Endodermal cell (in vitro differentiated cells): ENCODE results near the gene CEP104. TPM values are rescaled to one million over a fixed set of nuclear protein-coding genes. Genes with fewer than 3 reads are reported as not detected.

Source experiments
- DNase-seq: peaks from one replicate; pipeline ENCODE4 v3.0.0-alpha.2; 2017
- H3K27ac ChIP-seq: 2 replicates; pipeline ENCODE4 v1.5.1; 2013; ENCODE audit warnings: mild to moderate bottlenecking, low read depth, low read length, moderate library complexity
- H3K27me3 ChIP-seq: 2 replicates; pipeline ENCODE4 v1.6.1; 2013; ENCODE audit warnings: mild to moderate bottlenecking, low read length, moderate library complexity; ENCODE audit not compliant: insufficient read depth, control insufficient read depth, poor library complexity, severe bottlenecking
- H3K36me3 ChIP-seq: 2 replicates; pipeline ENCODE4 v1.7.0; 2013; ENCODE audit warnings: mild to moderate bottlenecking, low read length, moderate library complexity; ENCODE audit not compliant: control insufficient read depth, insufficient read depth
- H3K4me1 ChIP-seq: one replicate; pipeline ENCODE4 v1.7.0; 2013; ENCODE audit warnings: low read length; ENCODE audit not compliant: control insufficient read depth, insufficient read depth
- H3K4me3 ChIP-seq: 2 replicates; pipeline ENCODE4 v1.5.1; 2013; ENCODE audit warnings: mild to moderate bottlenecking, low read length, moderate library complexity
- H3K9ac ChIP-seq: 2 replicates; pipeline ENCODE4 v1.6.1; 2013; ENCODE audit warnings: mild to moderate bottlenecking, low read length, moderate library complexity; ENCODE audit not compliant: poor library complexity, severe bottlenecking; ENCODE audit errors: extremely low read depth
- H3K9me3 ChIP-seq: 2 replicates; pipeline ENCODE4 v1.6.1; 2013; ENCODE audit warnings: mild to moderate bottlenecking, low read length, moderate library complexity; ENCODE audit not compliant: control insufficient read depth
- H3K27ac Mint-ChIP-seq: 2 replicates; pipeline ENCODE4 v1.8.0; 2020; ENCODE audit warnings: mixed read lengths
- H3K27me3 Mint-ChIP-seq: 2 replicates; pipeline ENCODE4 v1.8.0; 2021; ENCODE audit warnings: mild to moderate bottlenecking, mixed read lengths; ENCODE audit not compliant: insufficient read depth
- H3K36me3 Mint-ChIP-seq: 2 replicates; pipeline ENCODE4 v1.8.0; 2020; ENCODE audit warnings: low read depth, mixed read lengths
- H3K4me1 Mint-ChIP-seq: 2 replicates; pipeline ENCODE4 v1.8.0; 2020; ENCODE audit warnings: mixed read lengths
- H3K4me3 Mint-ChIP-seq: 2 replicates; pipeline ENCODE4 v1.8.0; 2020; ENCODE audit warnings: mild to moderate bottlenecking, moderate library complexity, mixed read lengths
- H3K9me3 Mint-ChIP-seq: 2 replicates; pipeline ENCODE4 v1.8.0; 2020; ENCODE audit warnings: mild to moderate bottlenecking, mixed read lengths
- CTCF ChIP-seq: fragments of 200-600 bp; sonication (generic); conservative IDR thresholded peaks from 2 replicates; pipeline ENCODE4 v1.5.0; 2021; ENCODE audit warnings: antibody characterized with exemption, mild to moderate bottlenecking
- WGBS, 2 experiments: methylation state at CpG; one replicate each; pipeline versions ENCODE4 v1.1.5 to v1.1.7; 2013; ENCODE audit warnings: missing lambda C conversion rate in 2 of 2, mixed read lengths in 1 of 2; ENCODE audit not compliant: insufficient coverage in 1 of 2, insufficient read length in 1 of 2; 5-methylcytosine and 5-hydroxymethylcytosine counted together
- total RNA-seq, 2 donors: library from RNA; stranded (reverse); fragmentation: NEBNext Ultra II Directional in 1 of 2; extraction: Animal tissue kit (Norgen Biotek cat#: 25700) in 1 of 2; gene quantifications; 2 replicates in 1 of 2; 3 replicates in 1 of 2; pipeline ENCODE4 v1.2.1, GENCODE V29; 2021

CEP104 gene
- total RNA-seq, 2 donors from 2014 or later, result 34.2 to 47.5 TPM

GRCh38 chr1:3900969-3901529 is 44.0 kb upstream of the CEP104 start:
- TF ChIP-seq CTCF, result no peak
- H3K4me3 Mint-ChIP-seq, result peak overlapping the region; percentile 83
- DNase-seq, result peak; percentile 99
- H3K27ac ChIP-seq, result peak overlapping the region; percentile 98
- peaks cover 15% of the 10 kb centered on the region for H3K4me1 Mint-ChIP-seq
- H3K27me3 Mint-ChIP-seq, result no peaks in the 10 kb centered on the region
- 0% methylated on average over 17 to 51 of the region's 51 CpGs for WGBS, 2 experiments
- H3K27me3 ChIP-seq, result no peaks in the 10 kb centered on the region
- peaks cover 8% of the 10 kb centered on the region for H3K9me3 Mint-ChIP-seq
- peak overlapping the region; percentile 94 for H3K4me3 ChIP-seq
- peaks cover 7% of the 10 kb centered on the region for H3K4me1 ChIP-seq
- peak overlapping the region; percentile 94 for H3K9ac ChIP-seq
- H3K9me3 ChIP-seq, result peaks cover 12% of the 10 kb centered on the region
- H3K27ac Mint-ChIP-seq, result peak overlapping the region; percentile 99
- H3K36me3 ChIP-seq, result peaks cover 3% of the 10 kb centered on the region
- H3K36me3 Mint-ChIP-seq, result peaks cover 6% of the 10 kb centered on the region

GRCh38 chr1:3900150-3900968 is 43.3 kb upstream of the CEP104 start, which contains the start of gene C1orf174:
Gene C1orf174, minus strand, starts transcription at chr1:3900272. Its CDS starts 86 bp downstream, at chr1:3900186.
- H3K27ac Mint-ChIP-seq, result peak within 1 kb of the TSS; percentile 99
- peak within 1 kb of the TSS; percentile 94 for H3K9ac ChIP-seq
- TF ChIP-seq CTCF, result no peak
- H3K9me3 ChIP-seq, result peaks cover 12% of the 10 kb centered on the region
- peak; percentile 98 for DNase-seq
- H3K4me3 ChIP-seq, result peak within 1 kb of the TSS; percentile 94
- peaks cover 8% of the 10 kb centered on the region for H3K9me3 Mint-ChIP-seq
- peaks cover 7% of the 10 kb centered on the region for H3K4me1 ChIP-seq
- H3K27me3 ChIP-seq, result no peaks in the 10 kb centered on the region
- peak within 1 kb of the TSS; percentile 83 for H3K4me3 Mint-ChIP-seq
- peak within 1 kb of the TSS; percentile 98 for H3K27ac ChIP-seq
- H3K36me3 ChIP-seq, result peaks cover 9% of the 10 kb centered on the region
- 0% methylated on average over 1 to 57 of the region's 58 CpGs for WGBS, 2 experiments
- H3K27me3 Mint-ChIP-seq, result no peaks in the 10 kb centered on the region
- H3K36me3 Mint-ChIP-seq, result peaks cover 8% of the 10 kb centered on the region
- peaks cover 15% of the 10 kb centered on the region for H3K4me1 Mint-ChIP-seq

GRCh38 chr1:3899754-3900149 is 42.7 kb upstream of the CEP104 start:
- H3K9me3 ChIP-seq, result peaks cover 12% of the 10 kb centered on the region
- DNase-seq, result peak; percentile 78
- H3K4me1 Mint-ChIP-seq, result peaks cover 15% of the 10 kb centered on the region
- peak overlapping the region; percentile 94 for H3K4me3 ChIP-seq
- peak overlapping the region; percentile 94 for H3K9ac ChIP-seq
- no peaks in the 10 kb centered on the region for H3K27me3 ChIP-seq
- WGBS, 2 experiments, result 1 to 2% methylated on average over 8 to 26 of the region's 26 CpGs
- peak overlapping the region; percentile 67 for H3K27ac ChIP-seq
- no peaks in the 10 kb centered on the region for H3K27me3 Mint-ChIP-seq
- H3K4me3 Mint-ChIP-seq, result peak overlapping the region; percentile 83
- H3K27ac Mint-ChIP-seq, result peak overlapping the region; percentile 99
- H3K4me1 ChIP-seq, result peaks cover 7% of the 10 kb centered on the region
- H3K9me3 Mint-ChIP-seq, result peaks cover 8% of the 10 kb centered on the region
- H3K36me3 ChIP-seq, result peaks cover 15% of the 10 kb centered on the region
- H3K36me3 Mint-ChIP-seq, result peaks cover 14% of the 10 kb centered on the region
- peak; percentile 56 for TF ChIP-seq CTCF
